Measurements from ENCODE around the gene ELF2. TPM values are rescaled to one million over a fixed set of nuclear protein-coding genes. Genes with fewer than 3 reads are reported as not detected.

Gene ELF2
- total RNA-seq, 2 donors from 2014 or later, result 47.6 to 53.9 TPM

GRCh38 chr4:139209470-139210063 lies 32.5 kb upstream of the ELF2 start:
- Histone ChIP-seq H3K4me1 (ENCODE audit: control insufficient read depth, insufficient read depth, low read length) (no peaks in the 10 kb centered on the region), H3K27me3 (ENCODE audit: control insufficient read depth, insufficient read depth, low read length, poor library complexity, severe bottlenecking) (no peaks in the 10 kb centered on the region), H3K36me3 (ENCODE audit: control insufficient read depth, insufficient read depth, low read length) (no peaks in the 10 kb centered on the region), H3K9ac (ENCODE audit: extremely low read depth, low read length, poor library complexity, severe bottlenecking) (no peak overlapping the region), H3K27ac (ENCODE audit: low read depth, low read length) (no peak overlapping the region), H3K4me3 (ENCODE audit: low read length) (no peak overlapping the region), H3K9me3 (ENCODE audit: control insufficient read depth, low read length) (no peaks in the 10 kb centered on the region)
- Mint-ChIP-seq H3K4me1 (peaks cover 7% of the 10 kb centered on the region), H3K27me3 (ENCODE audit: insufficient read depth) (no peaks in the 10 kb centered on the region), H3K27ac (no peak overlapping the region), H3K9me3 (no peaks in the 10 kb centered on the region), H3K36me3 (ENCODE audit: low read depth) (no peaks in the 10 kb centered on the region), H3K4me3 (no peak overlapping the region)
- TF ChIP-seq CTCF (conservative IDR thresholded peaks at IDR 0.05), result no peak
- WGBS, 2 experiments (ENCODE audit: insufficient coverage in 1 of 2, insufficient read length in 1 of 2), result 93% methylated on average over 3 of the region's 3 CpGs
- DNase-seq, result no peak

GRCh38 chr4:139208404-139208945 lies 31.5 kb upstream of the ELF2 start:
- Mint-ChIP-seq H3K36me3 (ENCODE audit: low read depth) (no peaks in the 10 kb centered on the region), H3K4me3 (no peak overlapping the region)
- WGBS, 2 experiments (ENCODE audit: insufficient coverage in 1 of 2, insufficient read length in 1 of 2), result 67 to 93% methylated on average over 1 to 3 of the region's 3 CpGs

GRCh38 chr4:139207873-139208403 lies 30.9 kb upstream of the ELF2 start:
- no peak overlapping the region for H3K4me3 Mint-ChIP-seq
- Histone ChIP-seq H3K27ac (ENCODE audit: low read depth, low read length) (peak overlapping the region; percentile 18), H3K9me3 (ENCODE audit: control insufficient read depth, low read length) (no peaks in the 10 kb centered on the region), H3K9ac (ENCODE audit: extremely low read depth, low read length, poor library complexity, severe bottlenecking) (no peak overlapping the region), H3K27me3 (ENCODE audit: control insufficient read depth, insufficient read depth, low read length, poor library complexity, severe bottlenecking) (no peaks in the 10 kb centered on the region), H3K4me1 (ENCODE audit: control insufficient read depth, insufficient read depth, low read length) (no peaks in the 10 kb centered on the region), H3K36me3 (ENCODE audit: control insufficient read depth, insufficient read depth, low read length) (no peaks in the 10 kb centered on the region), H3K4me3 (ENCODE audit: low read length) (no peak overlapping the region)
- no peak for TF ChIP-seq CTCF (conservative IDR thresholded peaks at IDR 0.05)
- H3K9me3 Mint-ChIP-seq, result no peaks in the 10 kb centered on the region
- no peaks in the 10 kb centered on the region for H3K4me1 Mint-ChIP-seq
- H3K27ac Mint-ChIP-seq, result no peak overlapping the region
- WGBS, 2 experiments (ENCODE audit: insufficient coverage in 1 of 2, insufficient read length in 1 of 2), result 83 to 87% methylated on average over 2 to 5 of the region's 6 CpGs
- DNase-seq, result no peak
- H3K27me3 Mint-ChIP-seq (ENCODE audit: insufficient read depth), result no peaks in the 10 kb centered on the region
- no peaks in the 10 kb centered on the region for H3K36me3 Mint-ChIP-seq (ENCODE audit: low read depth)

More at GRCh38 chr4:139208404-139208945, 31.5 kb upstream of the ELF2 start:
- Mint-ChIP-seq H3K9me3 (no peaks in the 10 kb centered on the region), H3K27me3 (ENCODE audit: insufficient read depth) (no peaks in the 10 kb centered on the region), H3K27ac (no peak overlapping the region), H3K4me1 (no peaks in the 10 kb centered on the region)
- Histone ChIP-seq H3K36me3 (ENCODE audit: control insufficient read depth, insufficient read depth, low read length) (no peaks in the 10 kb centered on the region), H3K9ac (ENCODE audit: extremely low read depth, low read length, poor library complexity, severe bottlenecking) (no peak overlapping the region), H3K4me3 (ENCODE audit: low read length) (no peak overlapping the region), H3K9me3 (ENCODE audit: control insufficient read depth, low read length) (no peaks in the 10 kb centered on the region), H3K27me3 (ENCODE audit: control insufficient read depth, insufficient read depth, low read length, poor library complexity, severe bottlenecking) (no peaks in the 10 kb centered on the region), H3K4me1 (ENCODE audit: control insufficient read depth, insufficient read depth, low read length) (no peaks in the 10 kb centered on the region), H3K27ac (ENCODE audit: low read depth, low read length) (no peak overlapping the region)
- TF ChIP-seq CTCF (conservative IDR thresholded peaks at IDR 0.05), result no peak
- no peak for DNase-seq
